ENCODE results near the gene KRTAP5-10.
"Not testable (repeated sequence)": the region's sequence is repeated elsewhere in the genome, so short reads cannot be mapped to it uniquely, and the experiment has no call there.

DNA sequence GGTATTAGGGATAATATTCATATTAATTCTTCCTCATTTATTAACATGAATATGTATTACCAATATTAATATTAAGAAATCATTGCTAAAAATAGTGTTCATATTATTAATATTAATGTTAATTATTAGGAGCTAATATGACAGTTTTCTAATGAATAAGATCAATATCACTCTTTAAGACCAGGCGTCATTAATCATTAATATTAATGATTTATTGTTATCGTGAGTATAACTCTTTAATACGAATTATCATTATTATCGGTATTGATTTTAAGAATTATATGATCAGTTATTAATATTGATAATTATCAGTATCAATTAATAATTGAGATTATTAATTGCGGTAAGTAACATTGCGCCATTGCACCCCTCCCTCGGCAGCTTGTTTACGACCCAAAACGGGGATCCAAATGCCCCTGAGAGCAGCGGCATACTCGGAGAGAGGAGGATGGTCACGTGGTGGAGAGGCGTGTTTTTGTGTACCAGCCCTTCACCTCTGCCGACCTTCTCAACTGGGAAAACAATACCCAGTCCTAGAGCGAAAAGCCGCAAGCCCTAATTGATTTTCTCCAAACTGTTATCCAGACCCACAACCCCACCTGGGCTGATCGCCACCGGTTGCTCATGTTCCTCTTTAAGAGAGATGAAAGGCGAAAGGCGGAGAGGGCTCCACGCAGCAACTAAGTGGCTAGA is 46.0 kb downstream of the KRTAP5-10 start:
- TF ChIP-seq CTCF (IDR thresholded peaks at IDR 0.05 in 2 of 3, conservative IDR thresholded peaks at IDR 0.05 in 1 of 3; ENCODE audit: borderline replicate concordance in 1 of 3, insufficient read depth in 1 of 3, low read depth in 2 of 3, low read length in 2 of 3); CEBPB (IDR thresholded peaks at IDR 0.05; ENCODE audit: low read depth); POLR2A (IDR thresholded peaks at IDR 0.05; ENCODE audit: borderline replicate concordance, extremely low read depth, insufficient read depth, insufficient read length); EZH2 (IDR thresholded peaks at IDR 0.05); ZFX (IDR thresholded peaks at IDR 0.05); POLR2AphosphoS5 (IDR thresholded peaks at IDR 0.05; ENCODE audit: low read depth, low read length); ZNF274 (IDR thresholded peaks at IDR 0.05; ENCODE audit: low read depth, low read length): not testable (repeated sequence)

Data from HCT116 (cell line).